GM12878 (cell line): ENCODE data around the gene SEC62. TPM values are rescaled to one million over a fixed set of nuclear protein-coding genes. Genes with fewer than 3 reads are reported as not detected.

Source experiments
- ATAC-seq: fragments of 200-7000 bp; cut with Tn5 transposase; 3 replicates; pipeline ENCODE4 v1.9.1; 2020; ENCODE audit warnings: mild to moderate bottlenecking, moderate library complexity
- BruUV-seq: library from RNA; stranded (reverse); fragments of 400-500 nt; replicated peaks from 2 replicates; lab custom pipeline; 2021; lab: Mats Ljungman, UMichigan
- CTCF ChIA-PET: fragments of 300-600 bp; sonication (Branson Sonifier 250); formaldehyde crosslinking; extraction: SDS; loops from one replicate; lab custom pipeline; 2021; ENCODE audit warnings: inconsistent platforms; lab: Yijun Ruan, JAX
- POLR2A ChIA-PET: fragments of 350-600 bp; formaldehyde crosslinking; extraction: SDS; loops from one replicate; lab custom pipeline; 2021; ENCODE audit warnings: inconsistent platforms; lab: Charles Lee
- RAD21 ChIA-PET: fragments of 300-600 bp; sonication (Branson Sonifier 250); formaldehyde crosslinking; loops from one replicate; lab custom pipeline; 2023; ENCODE audit warnings: antibody characterized with exemption; ENCODE audit not compliant: unreplicated experiment; lab: Charles Lee
- SMC1A ChIA-PET: fragments of 300-600 bp; sonication (Branson Sonifier 250); formaldehyde crosslinking; loops from one replicate; lab custom pipeline; 2023; ENCODE audit not compliant: unreplicated experiment, uncharacterized antibody; lab: Charles Lee
- DNase-seq: peaks from one replicate; pipeline ENCODE4 v3.0.0-alpha.2; 2011; ENCODE audit warnings: low read depth, low spot score
- FAIRE-seq: peaks from 3 replicates; lab custom pipeline; 2011; peaks lifted over from hg19 to GRCh38; lab: Jason Lieb, UNC
- H2AFZ ChIP-seq: 2 replicates; pipeline ENCODE4 v1.6.0; 2011; ENCODE audit warnings: low read depth, low read length, control low read depth; ENCODE audit not compliant: control insufficient read depth
- H3K27ac ChIP-seq: 2 replicates; pipeline ENCODE4 v1.5.1; 2011; ENCODE audit warnings: control low read depth; ENCODE audit not compliant: control insufficient read depth, insufficient read depth
- H3K27me3 ChIP-seq, 2 experiments: replicated peaks in 1 of 2; 2 replicates each; pipeline versions ENCODE4 v1.6.0 to v1.6.1; 2011; ENCODE audit warnings: low read length in 1 of 2; ENCODE audit not compliant: control insufficient read depth in 2 of 2, insufficient read depth in 2 of 2
- H3K36me3 ChIP-seq, 2 experiments: 2 replicates each; pipeline ENCODE4 v1.5.1; 2011; ENCODE audit warnings: low read length in 1 of 2; ENCODE audit not compliant: control insufficient read depth in 2 of 2, insufficient read depth in 2 of 2
- H3K4me1 ChIP-seq: 2 replicates; pipeline ENCODE4 v1.6.1; 2011; ENCODE audit warnings: mild to moderate bottlenecking, low read length, moderate library complexity, mixed read lengths; ENCODE audit not compliant: control insufficient read depth, insufficient read depth
- H3K4me2 ChIP-seq: 2 replicates; pipeline ENCODE4 v1.6.0; 2011; ENCODE audit warnings: control low read depth; ENCODE audit not compliant: control insufficient read depth, insufficient read depth
- H3K4me3 ChIP-seq: fragments of 200-600 bp; sonication (generic); 2 replicates; pipeline ENCODE4 v1.5.1; 2016
- H3K79me2 ChIP-seq: 2 replicates; pipeline ENCODE4 v1.6.0; 2011; ENCODE audit warnings: low read length; ENCODE audit not compliant: control insufficient read depth, insufficient read depth
- H3K9ac ChIP-seq: 2 replicates; pipeline ENCODE4 v1.8.0; 2011; ENCODE audit warnings: low read length, control low read depth, mixed read lengths; ENCODE audit not compliant: control insufficient read depth, insufficient read depth
- H3K9me3 ChIP-seq: replicated peaks from 3 replicates; pipeline ENCODE4 v1.5.1; 2011; ENCODE audit warnings: mild to moderate bottlenecking, low read length; ENCODE audit not compliant: control insufficient read depth, insufficient read depth
- H4K20me1 ChIP-seq: 2 replicates; pipeline ENCODE4 v1.6.0; 2011; ENCODE audit not compliant: control insufficient read depth, insufficient read depth
- SMARCA5 ChIP-seq: fragments of 450-650 bp; IDR thresholded peaks from 2 replicates; pipeline ENCODE4 v1.6.1; 2017; ENCODE audit warnings: mild to moderate bottlenecking
- WGBS: methylation state at CpG from one replicate; pipeline ENCODE4 v1.1.6; 2016; ENCODE audit warnings: low lambda C conversion rate; ENCODE audit not compliant: insufficient replicate concordance, insufficient coverage; ENCODE audit errors: missing lambda C conversion rate; 5-methylcytosine and 5-hydroxymethylcytosine counted together
- in situ Hi-C: fragments of 300-500 bp; cut with MboI; formaldehyde crosslinking; loops from 9 replicates; pipeline ENCODE4 v1.14.3; 2018; ENCODE audit warnings: mixed read lengths
- intact Hi-C: fragments of 100-400 bp; cut with micrococcal nuclease; formaldehyde crosslinking; loops from one replicate; pipeline ENCODE4 v1.14.2; 2022; ENCODE audit not compliant: unreplicated experiment
- polyA plus RNA-seq, 11 experiments: library from polyadenylated mRNA; depleted of rRNA in 4 of 11; unstranded in 6 of 11; stranded (reverse) in 5 of 11; fragments of >200 nt; fragmentation: Nextera tagmentation in 4 of 11; fragmentation: Illumina TruSeq in 1 of 11; extraction: Ambion mirVana in 4 of 11; extraction: Trizol in 1 of 11; gene quantifications; 1 replicate in 1 of 11; 2 replicates in 10 of 11; pipeline versions ENCODE4 v1.2.1 to v1.2.3, GENCODE V29; 2011 to 2016; ENCODE audit warnings: inconsistent platforms in 2 of 11, missing spikeins in 2 of 11, low read depth in 1 of 11
- total RNA-seq, 4 experiments: library from RNA; depleted of rRNA in 3 of 4; stranded (reverse); fragments of >200 nt in 3 of 4; fragmentation: Illumina TruSeq in 1 of 4; extraction: Trizol in 1 of 4; gene quantifications; 2 replicates each; pipeline versions ENCODE4 v1.2.1 to v1.2.3, GENCODE V29; 2013 to 2021
- TF ChIP-seq, protein P1 (sequence below), 3 experiments: IDR thresholded peaks in 2 of 3; conservative IDR thresholded peaks in 1 of 3; 2 replicates each; pipeline ENCODE4 v1.5.1; 2011; ENCODE audit warnings: low read depth in 3 of 3, low read length in 3 of 3, mild to moderate bottlenecking in 3 of 3, control low read depth in 2 of 3, moderate library complexity in 2 of 3, inconsistent platforms in 1 of 3, mixed read lengths in 1 of 3; ENCODE audit not compliant: control insufficient read depth in 2 of 3, insufficient read depth in 1 of 3; ENCODE audit errors: extremely low read depth in 1 of 3

Gene SEC62
- total and polyA plus RNA-seq, 10 of the 15 experiments (the other 5 are each of a cell fraction or from before 2014, with no cell fraction given) = 25.6 to 270 (median 94.8) TPM

DNA sequence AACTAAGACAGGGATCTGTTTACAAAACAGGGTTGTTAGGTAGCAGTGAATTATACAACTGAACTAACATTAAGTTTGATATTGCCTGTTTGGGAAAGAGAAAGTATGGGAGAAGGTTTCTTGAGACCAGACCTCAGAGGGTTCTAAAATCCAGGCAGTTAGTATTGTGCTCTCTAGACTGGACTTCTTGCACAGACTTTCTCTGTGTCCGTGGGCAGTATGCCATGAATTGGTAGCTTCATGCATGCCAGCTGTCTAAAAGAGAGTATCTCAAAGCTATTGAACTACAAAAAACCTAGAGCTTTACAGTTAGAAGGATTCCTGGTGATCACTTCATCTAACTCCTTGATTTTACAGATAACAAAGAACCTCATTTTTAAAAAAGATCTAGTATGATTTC lies 42.8 kb upstream of the SEC62 start:
- Histone ChIP-seq H2AFZ (no peak overlapping the region; the same call in 1 of the 2 replicates), H3K4me1 (no peaks in the 10 kb centered on the region; the same call in 1 of the 2 replicates), H3K4me2 (no peak overlapping the region), H3K27ac (no peak overlapping the region), H3K9me3 (no peaks in the 10 kb centered on the region), H3K27me3 (no peaks in the 10 kb centered on the region), H3K36me3 (no peaks in the 10 kb centered on the region), H3K9ac (no peak overlapping the region), H3K79me2 (no peaks in the 10 kb centered on the region), H4K20me1 (no peaks in the 10 kb centered on the region), H3K4me3 (no peak overlapping the region)
- RAD21 ChIA-PET = interaction anchor here (1.4 kb wide), 1 partner anchor 131 kb away, joined by 3 read pairs; no protein-coding TSS in a partner anchor
- BruUV-seq = no TSS peak
- intact Hi-C loops (no loop called here), in situ Hi-C loops (no loop called here)
- CTCF ChIA-PET = interaction anchor here (0.8 to 1.4 kb wide), 3 partner anchors 8 to 131 kb away, joined by 3 to 4 read pairs (median 3); no protein-coding TSS in a partner anchor
- SMC1A ChIA-PET = interaction anchor here (0.6 to 1.3 kb wide), 4 partner anchors 16 to 80 kb away, joined by 3 to 5 read pairs (median 3); partner anchors contain the start of gene SEC62
- no peak for TF ChIP-seq SMARCA5
- TF ChIP-seq, protein P1, sequence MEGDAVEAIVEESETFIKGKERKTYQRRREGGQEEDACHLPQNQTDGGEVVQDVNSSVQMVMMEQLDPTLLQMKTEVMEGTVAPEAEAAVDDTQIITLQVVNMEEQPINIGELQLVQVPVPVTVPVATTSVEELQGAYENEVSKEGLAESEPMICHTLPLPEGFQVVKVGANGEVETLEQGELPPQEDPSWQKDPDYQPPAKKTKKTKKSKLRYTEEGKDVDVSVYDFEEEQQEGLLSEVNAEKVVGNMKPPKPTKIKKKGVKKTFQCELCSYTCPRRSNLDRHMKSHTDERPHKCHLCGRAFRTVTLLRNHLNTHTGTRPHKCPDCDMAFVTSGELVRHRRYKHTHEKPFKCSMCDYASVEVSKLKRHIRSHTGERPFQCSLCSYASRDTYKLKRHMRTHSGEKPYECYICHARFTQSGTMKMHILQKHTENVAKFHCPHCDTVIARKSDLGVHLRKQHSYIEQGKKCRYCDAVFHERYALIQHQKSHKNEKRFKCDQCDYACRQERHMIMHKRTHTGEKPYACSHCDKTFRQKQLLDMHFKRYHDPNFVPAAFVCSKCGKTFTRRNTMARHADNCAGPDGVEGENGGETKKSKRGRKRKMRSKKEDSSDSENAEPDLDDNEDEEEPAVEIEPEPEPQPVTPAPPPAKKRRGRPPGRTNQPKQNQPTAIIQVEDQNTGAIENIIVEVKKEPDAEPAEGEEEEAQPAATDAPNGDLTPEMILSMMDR (IDR thresholded peaks at IDR 0.05 in 2 of 3, conservative IDR thresholded peaks at IDR 0.05 in 1 of 3; ENCODE audit: control insufficient read depth in 2 of 3, extremely low read depth in 1 of 3, insufficient read depth in 1 of 3, low read depth in 3 of 3, low read length in 3 of 3) = no peak
- no peak for FAIRE-seq
- 95% methylated on average over 1 of the region's 1 CpG for WGBS
- no peak for DNase-seq
- ATAC-seq = no peak
- POLR2A ChIA-PET = no interaction called here
